Measurements from ENCODE around the gene GUCA2A.
A peak's percentile ranks its signal among the peaks of the same experiment; 100 is the strongest.

Gene GUCA2A

GRCh38 chr1:42153624-42154023 is 10.9 kb downstream of the GUCA2A start:
- DNase-seq (ENCODE audit: low read depth), result no peak

GRCh38 chr1:42152907-42153600 is 11.5 kb downstream of the GUCA2A start, which contains the start of gene GUCA2B:
Gene GUCA2B (plus strand): TSS chr1:42153410. CDS start chr1:42153451, 41 bp downstream.
- DNase-seq (ENCODE audit: low read depth), result no peak

GRCh38 chr1:42152119-42152518 is 12.4 kb downstream of the GUCA2A start:
- no peak for DNase-seq (ENCODE audit: low read depth)

GRCh38 chr1:42150651-42151050 is 13.9 kb downstream of the GUCA2A start:
- DNase-seq (ENCODE audit: low read depth), result no peak

GRCh38 chr1:42148166-42148565 is 16.4 kb downstream of the GUCA2A start:
- no peak for DNase-seq (ENCODE audit: low read depth)

GRCh38 chr1:42146626-42147320 is 17.8 kb downstream of the GUCA2A start:
- peak; percentile 55 for DNase-seq (ENCODE audit: low read depth)

GRCh38 chr1:42145764-42146625 is 18.6 kb downstream of the GUCA2A start:
- no peak for DNase-seq (ENCODE audit: low read depth)

- DNase-seq (ENCODE audit: low read depth), result no peak
Observed at GRCh38 chr1:42145389-42145716, 19.2 kb downstream of the GUCA2A start.

GRCh38 chr1:42144711-42145388 is 19.7 kb downstream of the GUCA2A start:
- no peak for DNase-seq (ENCODE audit: low read depth)

- DNase-seq (ENCODE audit: low read depth), result no peak
Observed at GRCh38 chr1:42143896-42144710, 20.4 kb downstream of the GUCA2A start.

GRCh38 chr1:42142894-42143675 is 21.5 kb downstream of the GUCA2A start:
- no peak for DNase-seq (ENCODE audit: low read depth)

- no peak for DNase-seq (ENCODE audit: low read depth)
Observed at GRCh38 chr1:42141978-42142377, 22.6 kb downstream of the GUCA2A start.

GRCh38 chr1:42140191-42140590 is 24.4 kb downstream of the GUCA2A start:
- no peak for DNase-seq (ENCODE audit: low read depth)

GRCh38 chr1:42139444-42139843 is 25.1 kb downstream of the GUCA2A start:
- no peak for DNase-seq (ENCODE audit: low read depth)

- DNase-seq (ENCODE audit: low read depth), result no peak
Observed at GRCh38 chr1:42138586-42138985, 26.0 kb downstream of the GUCA2A start.

- no peak for DNase-seq (ENCODE audit: low read depth)
Observed at GRCh38 chr1:42137766-42138165, 26.8 kb downstream of the GUCA2A start.

- DNase-seq (ENCODE audit: low read depth), result no peak
Observed at GRCh38 chr1:42136466-42136865, 28.1 kb downstream of the GUCA2A start.

- no peak for DNase-seq (ENCODE audit: low read depth)
Observed at GRCh38 chr1:42135426-42135825, 29.1 kb downstream of the GUCA2A start.

- DNase-seq (ENCODE audit: low read depth), result no peak
Observed at GRCh38 chr1:42133809-42134526, 30.6 kb downstream of the GUCA2A start.

GRCh38 chr1:42133390-42133789 is 31.2 kb downstream of the GUCA2A start:
- no peak for DNase-seq (ENCODE audit: low read depth)

Data from activated T-cell treated with anti-CD3 and anti-CD28 coated beads for 48 hours (primary cell).